ENCODE results near the gene RPL18. TPM values are rescaled to one million over a fixed set of nuclear protein-coding genes. Genes with fewer than 3 reads are reported as not detected.

Gene RPL18
- total and polyA plus RNA-seq, 2 donors (not counting 1 experiment from before 2014, with no cell fraction given): 1,166 to 2,054 TPM

GRCh38 chr19:48575931-48576622 is 42.9 kb downstream of the RPL18 start:
- H3K4me3 ChIP-seq (replicated peaks in 1 of 4; ENCODE audit: control extremely low read depth in 1 of 4, insufficient read depth in 1 of 4, low read depth in 3 of 4, low read length in 4 of 4): no peak overlapping the region
- TF ChIP-seq CTCF (conservative IDR thresholded peaks at IDR 0.05 in 1 of 2, IDR thresholded peaks at IDR 0.05 in 1 of 2; ENCODE audit: low read depth in 1 of 2, low read length in 2 of 2) (no peak), EZH2 (IDR thresholded peaks at IDR 0.05; ENCODE audit: low read length, missing control alignments) (no peak)
- no peak overlapping the region for H3K4me2 ChIP-seq (ENCODE audit: extremely low read depth, insufficient read depth, low read length)
- H2AFZ ChIP-seq (ENCODE audit: low read length): no peak overlapping the region
- H3K9ac ChIP-seq (ENCODE audit: insufficient read depth, low read length): no peak overlapping the region
- H3K27ac ChIP-seq (ENCODE audit: insufficient read depth, low read length): no peak overlapping the region
- no peaks in the 10 kb centered on the region for H3K36me3 ChIP-seq (ENCODE audit: control insufficient read depth, insufficient read depth, low read length)
- H3K27me3 ChIP-seq (ENCODE audit: control insufficient read depth, insufficient read depth, low read length): no peaks in the 10 kb centered on the region
- no peaks in the 10 kb centered on the region for H3K79me2 ChIP-seq (ENCODE audit: control insufficient read depth, insufficient read depth, low read length)
- H4K20me1 ChIP-seq (ENCODE audit: control insufficient read depth, extremely low read depth, insufficient read depth, low read length): no peaks in the 10 kb centered on the region
- no peaks in the 10 kb centered on the region for H3K4me1 ChIP-seq (ENCODE audit: control insufficient read depth, extremely low read depth, insufficient read depth, low read length)
- DNase-seq (ENCODE audit: low read depth in 2 of 2): no peak
- H3K9me3 ChIP-seq (ENCODE audit: control insufficient read depth, insufficient read depth, low read depth, low read length): no peaks in the 10 kb centered on the region

GRCh38 chr19:48573163-48573505 is 45.8 kb downstream of the RPL18 start:
- TF ChIP-seq EZH2 (IDR thresholded peaks at IDR 0.05; ENCODE audit: low read length, missing control alignments) (no peak), CTCF (conservative IDR thresholded peaks at IDR 0.05 in 1 of 2, IDR thresholded peaks at IDR 0.05 in 1 of 2; ENCODE audit: low read depth in 1 of 2, low read length in 2 of 2) (no peak)
- Histone ChIP-seq H3K79me2 (ENCODE audit: control insufficient read depth, insufficient read depth, low read length) (no peaks in the 10 kb centered on the region), H3K27me3 (ENCODE audit: control insufficient read depth, insufficient read depth, low read length) (no peaks in the 10 kb centered on the region), H3K4me3 (replicated peaks in 1 of 4; ENCODE audit: control extremely low read depth in 1 of 4, insufficient read depth in 1 of 4, low read depth in 3 of 4, low read length in 4 of 4) (no peak overlapping the region), H3K36me3 (ENCODE audit: control insufficient read depth, insufficient read depth, low read length) (no peaks in the 10 kb centered on the region), H3K9me3 (ENCODE audit: control insufficient read depth, insufficient read depth, low read depth, low read length) (no peaks in the 10 kb centered on the region), H3K4me2 (ENCODE audit: extremely low read depth, insufficient read depth, low read length) (no peak overlapping the region), H2AFZ (ENCODE audit: low read length) (no peak overlapping the region), H3K9ac (ENCODE audit: insufficient read depth, low read length) (no peak overlapping the region), H3K27ac (ENCODE audit: insufficient read depth, low read length) (no peak overlapping the region), H4K20me1 (ENCODE audit: control insufficient read depth, extremely low read depth, insufficient read depth, low read length) (no peaks in the 10 kb centered on the region), H3K4me1 (ENCODE audit: control insufficient read depth, extremely low read depth, insufficient read depth, low read length) (peaks cover 6% of the 10 kb centered on the region)
- no peak for DNase-seq (ENCODE audit: low read depth in 2 of 2)

- peaks cover 8% of the 10 kb centered on the region for H3K4me1 ChIP-seq (ENCODE audit: control insufficient read depth, extremely low read depth, insufficient read depth, low read length)
- H3K9me3 ChIP-seq (ENCODE audit: control insufficient read depth, insufficient read depth, low read depth, low read length): no peaks in the 10 kb centered on the region
- no peaks in the 10 kb centered on the region for H3K27me3 ChIP-seq (ENCODE audit: control insufficient read depth, insufficient read depth, low read length)
- DNase-seq (ENCODE audit: low read depth in 2 of 2): no peak
- no peak overlapping the region for H3K27ac ChIP-seq (ENCODE audit: insufficient read depth, low read length)
- no peak overlapping the region for H2AFZ ChIP-seq (ENCODE audit: low read length)
- H4K20me1 ChIP-seq (ENCODE audit: control insufficient read depth, extremely low read depth, insufficient read depth, low read length): no peaks in the 10 kb centered on the region
- no peak overlapping the region for H3K4me3 ChIP-seq (replicated peaks in 1 of 4; ENCODE audit: control extremely low read depth in 1 of 4, insufficient read depth in 1 of 4, low read depth in 3 of 4, low read length in 4 of 4)
- no peaks in the 10 kb centered on the region for H3K79me2 ChIP-seq (ENCODE audit: control insufficient read depth, insufficient read depth, low read length)
- H3K4me2 ChIP-seq (ENCODE audit: extremely low read depth, insufficient read depth, low read length): no peak overlapping the region
- no peak overlapping the region for H3K9ac ChIP-seq (ENCODE audit: insufficient read depth, low read length)
- no peaks in the 10 kb centered on the region for H3K36me3 ChIP-seq (ENCODE audit: control insufficient read depth, insufficient read depth, low read length)
- TF ChIP-seq CTCF (conservative IDR thresholded peaks at IDR 0.05 in 1 of 2, IDR thresholded peaks at IDR 0.05 in 1 of 2; ENCODE audit: low read depth in 1 of 2, low read length in 2 of 2) (no peak), EZH2 (IDR thresholded peaks at IDR 0.05; ENCODE audit: low read length, missing control alignments) (no peak)
These were observed 47.4 kb downstream of the RPL18 start for GRCh38 chr19:48571378-48572162.

All from fibroblast of lung (primary cell).